BLaER1 (cell line): ENCODE measurements around the gene KCNK3.
"Not testable (repeated sequence)": the region's sequence is repeated elsewhere in the genome, so short reads cannot be mapped to it uniquely, and the experiment has no call there.

Source experiments
- H3K27ac ChIP-seq: shearing (Covaris generic); formaldehyde crosslinking; 2 replicates; pipeline ENCODE4 v1.8.1; 2022
- H3K27me3 ChIP-seq: shearing (Covaris generic); formaldehyde crosslinking; 2 replicates; pipeline ENCODE4 v1.8.1; 2022
- H3K36me3 ChIP-seq: shearing (Covaris generic); formaldehyde crosslinking; 2 replicates; pipeline ENCODE4 v1.8.1; 2022
- H3K4me1 ChIP-seq: shearing (Covaris generic); formaldehyde crosslinking; 2 replicates; pipeline ENCODE4 v1.8.1; 2022
- H3K4me2 ChIP-seq: shearing (Covaris generic); formaldehyde crosslinking; 2 replicates; pipeline ENCODE4 v1.8.1; 2022
- H3K4me3 ChIP-seq: shearing (Covaris generic); formaldehyde crosslinking; 2 replicates; pipeline ENCODE4 v1.8.1; 2022
- H3K9ac ChIP-seq: shearing (Covaris generic); formaldehyde crosslinking; 2 replicates; pipeline ENCODE4 v1.8.1; 2022
- H3K9me3 ChIP-seq: shearing (Covaris generic); formaldehyde crosslinking; 2 replicates; pipeline ENCODE4 v1.8.1; 2022
- H4K20me1 ChIP-seq: shearing (Covaris generic); formaldehyde crosslinking; 2 replicates; pipeline ENCODE4 v1.8.1; 2022
- Cebpa-rat ChIP-seq: shearing (Covaris generic); IDR thresholded peaks from 2 replicates; pipeline ENCODE4 v1.8.1; 2022

The KCNK3 gene

DNA sequence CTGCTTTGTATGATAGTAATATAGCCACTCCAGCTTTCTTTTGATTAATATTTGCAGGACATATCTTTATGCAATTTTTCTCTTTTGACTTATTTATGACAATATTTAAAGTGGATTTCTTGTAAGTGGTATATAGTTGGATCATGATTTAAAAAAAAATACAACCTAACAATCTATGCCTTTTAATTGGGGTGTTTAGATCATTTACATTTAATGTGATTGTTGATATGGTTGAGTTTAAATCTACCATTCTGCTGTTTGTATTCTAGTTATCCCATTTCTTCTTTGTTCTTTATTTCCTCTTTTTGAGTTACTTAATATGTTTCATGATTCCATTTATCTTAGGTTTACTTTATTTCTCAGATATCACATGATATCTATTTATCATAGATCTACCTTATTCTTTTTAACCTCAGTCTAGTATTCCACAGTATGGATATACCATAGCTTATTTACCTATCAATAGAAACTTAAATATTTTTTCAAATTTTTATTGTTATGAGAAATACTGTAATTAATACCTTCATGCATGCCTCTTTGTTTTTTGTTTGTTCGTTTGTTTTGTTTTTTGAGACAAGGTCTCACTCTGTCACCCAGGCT, 32.1 kb upstream of the KCNK3 start:
- Histone ChIP-seq H3K4me1 (peaks cover under 1% of the 10 kb centered on the region), H3K4me3 (no peak overlapping the region), H3K9me3 (peaks cover 42% of the 10 kb centered on the region), H3K9ac (no peak overlapping the region), H3K27me3 (no peaks in the 10 kb centered on the region), H3K27ac (no peak overlapping the region), H3K4me2 (no peak overlapping the region), H4K20me1 (no peaks in the 10 kb centered on the region), H3K36me3 (no peaks in the 10 kb centered on the region)
- TF ChIP-seq Cebpa-rat = no peak

DNA sequence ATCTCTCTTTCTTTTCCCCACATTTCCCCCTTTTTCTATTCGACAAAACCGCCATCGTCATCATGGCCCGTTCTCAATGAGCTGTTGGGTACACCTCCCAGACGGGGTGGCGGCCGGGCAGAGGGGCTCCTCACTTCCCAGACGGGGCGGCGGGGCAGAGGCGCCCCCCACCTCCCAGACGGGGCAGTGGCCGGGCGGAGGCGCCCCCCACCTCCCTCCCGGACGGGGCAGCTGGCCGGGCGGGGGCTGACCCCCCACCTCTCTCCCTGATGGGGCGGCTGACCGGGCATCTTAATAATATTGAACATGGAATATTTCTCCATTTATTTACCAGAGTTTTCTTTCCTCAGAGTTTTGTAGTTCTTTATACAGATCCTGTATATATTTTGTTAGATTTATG, 27.2 kb upstream of the KCNK3 start:
- not testable (repeated sequence) for H3K9me3 ChIP-seq, H3K36me3 ChIP-seq, H3K27me3 ChIP-seq, H3K4me1 ChIP-seq, H3K4me2 ChIP-seq, H3K27ac ChIP-seq, H3K4me3 ChIP-seq, H3K9ac ChIP-seq, H4K20me1 ChIP-seq

DNA sequence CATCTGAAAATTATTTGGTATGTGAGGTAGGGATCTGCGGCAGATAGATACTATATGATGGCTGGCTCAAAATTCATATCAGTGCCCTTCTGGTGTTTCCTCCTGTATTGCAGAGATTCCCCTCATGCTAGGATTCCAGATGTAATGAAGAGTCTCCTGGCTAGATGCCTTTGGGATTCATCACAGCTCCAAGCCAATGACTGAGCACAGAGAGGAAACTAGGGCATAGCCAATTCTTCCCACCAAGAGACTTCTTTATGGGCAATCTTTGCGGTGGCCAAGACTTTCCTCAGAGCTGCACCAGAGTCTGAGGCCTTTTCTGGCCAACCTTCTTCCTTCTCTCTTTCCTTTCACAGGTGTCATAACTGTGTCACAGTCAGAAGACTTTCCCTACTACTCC, 25.9 kb upstream of the KCNK3 start:
- H3K36me3 ChIP-seq = no peaks in the 10 kb centered on the region
- H3K27ac ChIP-seq = no peak overlapping the region
- no peaks in the 10 kb centered on the region for H4K20me1 ChIP-seq
- no peak overlapping the region for H3K4me2 ChIP-seq
- peaks cover 12% of the 10 kb centered on the region; the same call in 1 of the 2 replicates for H3K4me1 ChIP-seq
- no peak overlapping the region for H3K9ac ChIP-seq
- no peak overlapping the region for H3K4me3 ChIP-seq
- H3K9me3 ChIP-seq = no peaks in the 10 kb centered on the region
- H3K27me3 ChIP-seq = no peaks in the 10 kb centered on the region
- TF ChIP-seq Cebpa-rat = no peak

DNA sequence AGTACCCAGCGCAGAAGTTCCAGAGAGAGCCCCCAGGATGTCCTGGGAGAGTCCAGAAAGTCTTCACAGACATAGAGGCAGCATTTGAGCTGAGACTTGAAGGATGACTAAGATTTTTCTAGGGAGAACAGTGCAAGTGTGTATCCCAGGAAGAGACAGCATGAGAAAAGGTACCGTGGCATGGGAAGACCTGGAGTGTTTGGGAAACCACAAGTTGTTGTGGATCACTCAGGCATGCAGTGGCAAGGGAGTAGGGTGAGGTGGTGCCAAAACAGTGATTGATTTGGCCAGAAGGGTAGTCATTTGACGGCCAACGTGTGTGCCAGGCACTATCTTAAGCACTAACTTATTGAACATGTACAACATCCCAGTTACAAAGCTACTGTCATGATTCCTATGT, 24.5 kb upstream of the KCNK3 start:
- no peak overlapping the region for H3K4me3 ChIP-seq

DNA sequence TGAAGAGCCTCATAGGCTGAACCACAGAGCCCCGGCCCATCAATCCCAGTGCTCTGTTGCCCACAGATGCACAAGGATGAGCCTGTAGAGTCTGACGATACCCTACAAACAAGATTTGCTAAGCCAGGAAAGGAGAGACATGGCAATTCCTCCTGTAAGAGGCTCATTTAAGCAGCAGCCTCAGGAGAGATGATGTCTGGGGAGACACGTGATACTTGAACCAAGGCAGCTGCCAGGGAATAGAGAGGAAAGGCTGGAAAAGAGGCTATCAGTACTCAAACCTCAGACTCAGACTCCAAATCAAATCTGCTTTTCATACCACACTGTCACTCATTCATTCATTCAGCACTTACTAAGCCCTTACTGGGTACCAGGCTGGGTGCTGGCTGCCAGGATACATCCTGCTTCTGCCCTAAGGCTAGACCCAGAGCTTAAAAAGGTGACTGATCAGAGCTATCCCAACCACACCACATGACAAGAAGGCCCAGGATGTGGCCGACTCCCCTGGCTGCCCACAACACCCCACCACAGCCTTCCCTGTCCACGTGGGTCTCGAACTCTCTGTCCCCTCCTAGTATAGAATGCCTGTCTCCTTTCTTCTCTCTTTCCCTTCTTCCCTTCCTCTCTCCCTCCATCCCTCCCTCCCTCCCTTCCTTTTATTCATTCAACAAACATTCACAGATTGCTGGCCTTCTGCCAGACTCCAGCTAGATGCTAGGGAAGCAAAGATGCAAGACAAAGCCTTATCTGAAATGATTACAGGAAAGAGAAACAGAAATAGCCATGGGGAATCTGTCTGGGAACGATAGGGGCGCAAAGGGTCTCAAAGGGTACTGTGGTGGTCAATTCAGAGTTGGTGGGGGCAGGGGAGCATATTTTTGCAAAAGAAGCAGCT, 23.4 kb upstream of the KCNK3 start:
- H3K27ac ChIP-seq = no peak overlapping the region
- H3K9me3 ChIP-seq = no peaks in the 10 kb centered on the region
- no peak overlapping the region for H3K9ac ChIP-seq
- peaks cover 12% of the 10 kb centered on the region; the same call in 1 of the 2 replicates for H3K4me1 ChIP-seq
- H3K27me3 ChIP-seq = no peaks in the 10 kb centered on the region
- no peaks in the 10 kb centered on the region for H4K20me1 ChIP-seq
- no peak overlapping the region for H3K4me3 ChIP-seq
- no peak for TF ChIP-seq Cebpa-rat
- no peaks in the 10 kb centered on the region for H3K36me3 ChIP-seq
- H3K4me2 ChIP-seq = no peak overlapping the region

More for the DNA sequence above, 24.5 kb upstream of the KCNK3 start:
- Histone ChIP-seq H4K20me1 (no peaks in the 10 kb centered on the region), H3K27me3 (no peaks in the 10 kb centered on the region), H3K4me1 (peaks cover 12% of the 10 kb centered on the region; the same call in 1 of the 2 replicates), H3K36me3 (no peaks in the 10 kb centered on the region), H3K4me2 (no peak overlapping the region), H3K9ac (no peak overlapping the region), H3K27ac (no peak overlapping the region), H3K9me3 (no peaks in the 10 kb centered on the region)
- no peak for TF ChIP-seq Cebpa-rat

DNA sequence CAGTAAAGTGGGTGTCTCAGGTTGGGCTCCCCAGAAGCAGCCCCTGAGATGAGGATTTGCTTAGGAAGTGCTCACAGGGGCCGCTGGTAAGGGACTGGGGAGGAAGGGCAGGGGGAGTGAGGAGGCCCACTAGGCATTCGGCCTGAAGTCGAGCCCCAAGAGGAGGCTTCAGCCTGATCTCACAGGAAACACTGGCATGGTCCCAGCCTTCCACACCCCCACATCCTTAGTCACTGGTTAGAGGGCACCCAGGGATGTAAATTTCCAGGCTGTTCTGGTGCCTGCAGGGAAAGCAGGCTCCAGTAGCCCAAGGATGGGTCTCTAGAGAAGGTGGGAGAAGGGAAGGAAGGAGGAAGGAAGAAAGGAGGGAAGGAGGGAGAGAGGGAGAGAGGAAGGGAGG, 22.4 kb upstream of the KCNK3 start:
- peaks cover 12% of the 10 kb centered on the region; the same call in 1 of the 2 replicates for H3K4me1 ChIP-seq
- H3K27ac ChIP-seq = no peak overlapping the region
- H3K27me3 ChIP-seq = no peaks in the 10 kb centered on the region
- no peaks in the 10 kb centered on the region for H4K20me1 ChIP-seq
- TF ChIP-seq Cebpa-rat = no peak
- H3K9ac ChIP-seq = no peak overlapping the region
- no peak overlapping the region for H3K4me2 ChIP-seq
- H3K36me3 ChIP-seq = no peaks in the 10 kb centered on the region
- H3K9me3 ChIP-seq = no peaks in the 10 kb centered on the region
- H3K4me3 ChIP-seq = no peak overlapping the region

DNA sequence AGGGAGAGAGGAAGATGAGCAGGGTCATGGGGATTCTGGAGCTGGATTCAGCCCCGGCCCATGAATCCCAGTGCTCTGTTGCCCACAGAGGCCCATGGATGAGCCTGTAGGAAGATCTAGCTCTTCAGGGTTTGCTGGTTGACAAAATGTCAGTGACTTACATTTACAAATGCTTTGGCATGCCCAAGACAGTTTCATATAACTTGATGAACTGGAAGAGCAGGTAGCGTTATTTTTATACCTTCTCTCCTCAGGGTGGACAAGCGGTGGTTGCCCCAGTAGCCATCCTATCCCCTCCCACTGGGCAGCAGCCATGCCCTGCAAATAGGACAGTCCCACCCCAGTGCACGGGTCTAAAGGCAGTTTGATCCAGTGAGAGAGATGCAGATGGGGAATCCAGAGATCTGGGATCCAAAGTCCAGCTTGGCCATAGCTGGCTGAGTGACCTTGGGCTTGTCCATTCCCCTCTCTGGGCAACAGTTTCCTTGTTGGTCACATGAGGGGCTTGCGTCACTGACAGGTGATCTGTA, 21.5 kb upstream of the KCNK3 start:
- peaks cover 12% of the 10 kb centered on the region; the same call in 1 of the 2 replicates for H3K4me1 ChIP-seq
- H3K27ac ChIP-seq = no peak overlapping the region
- no peak for TF ChIP-seq Cebpa-rat
- no peaks in the 10 kb centered on the region for H3K27me3 ChIP-seq
- no peaks in the 10 kb centered on the region for H4K20me1 ChIP-seq
- no peaks in the 10 kb centered on the region for H3K36me3 ChIP-seq
- no peak overlapping the region for H3K9ac ChIP-seq
- H3K4me2 ChIP-seq = no peak overlapping the region
- no peak overlapping the region for H3K4me3 ChIP-seq
- H3K9me3 ChIP-seq = no peaks in the 10 kb centered on the region

DNA sequence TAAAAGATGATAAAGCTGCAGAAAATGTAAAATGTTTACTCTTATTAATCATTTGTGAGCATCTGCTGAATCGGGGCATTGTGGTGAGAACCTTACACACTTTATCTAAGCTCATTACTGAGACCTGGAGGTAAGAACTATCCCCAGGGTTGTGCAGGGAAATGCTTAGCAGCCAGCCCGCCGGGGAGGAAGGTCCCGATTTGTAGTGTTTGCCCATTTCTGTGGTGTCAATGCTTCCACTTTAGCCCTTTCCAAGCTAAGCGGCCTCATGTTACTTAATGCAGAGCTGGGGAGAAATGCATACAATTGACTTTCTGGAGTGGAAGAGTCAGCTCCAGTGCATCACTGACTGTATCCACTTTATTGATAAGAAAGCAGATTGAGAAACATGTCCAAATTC, 20.8 kb upstream of the KCNK3 start:
- Histone ChIP-seq H3K4me3 (no peak overlapping the region), H3K4me1 (peaks cover 12% of the 10 kb centered on the region; the same call in 1 of the 2 replicates), H3K27me3 (no peaks in the 10 kb centered on the region), H3K9ac (no peak overlapping the region), H3K27ac (no peak overlapping the region), H4K20me1 (no peaks in the 10 kb centered on the region), H3K36me3 (no peaks in the 10 kb centered on the region), H3K4me2 (no peak overlapping the region), H3K9me3 (no peaks in the 10 kb centered on the region)
- TF ChIP-seq Cebpa-rat = no peak

DNA sequence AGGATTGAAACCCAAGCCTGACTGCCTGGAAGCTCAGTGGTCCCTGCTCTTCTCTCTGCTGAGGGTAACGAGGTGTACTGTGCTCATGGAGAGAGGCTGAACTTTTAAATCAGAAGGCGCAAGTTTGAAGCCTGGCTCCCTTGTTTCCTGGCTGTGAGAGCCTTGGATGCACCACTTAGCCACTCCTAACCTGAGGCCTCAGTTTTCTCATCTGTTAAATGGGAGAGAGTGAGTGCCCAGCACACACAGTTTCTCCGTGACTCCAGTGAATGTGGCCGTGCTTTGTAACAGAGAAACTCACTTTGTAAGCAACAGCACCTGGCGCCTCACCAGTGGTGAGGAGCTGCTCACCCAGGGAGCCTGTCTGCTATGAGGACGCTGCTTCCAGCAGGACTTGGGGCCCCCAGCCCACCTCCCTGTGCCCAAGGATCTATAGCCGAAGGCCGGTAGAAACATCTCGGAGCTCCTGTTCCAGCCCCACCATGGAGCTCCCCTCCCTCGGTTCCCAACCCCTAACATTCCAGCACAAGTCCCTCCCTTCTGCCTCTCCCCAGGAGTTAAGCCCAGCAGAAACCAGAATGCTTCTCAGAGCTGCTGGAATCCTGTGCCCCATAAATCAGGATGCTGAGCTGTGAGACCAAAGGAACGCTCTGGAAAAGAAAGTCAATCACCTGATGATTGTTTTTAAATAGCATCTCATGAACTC, 20.3 kb upstream of the KCNK3 start:
- no peaks in the 10 kb centered on the region for H3K36me3 ChIP-seq
- peaks cover 2% of the 10 kb centered on the region for H3K9me3 ChIP-seq
- no peak overlapping the region for H3K4me2 ChIP-seq
- no peaks in the 10 kb centered on the region for H3K27me3 ChIP-seq
- no peak overlapping the region for H3K9ac ChIP-seq
- H3K4me3 ChIP-seq = no peak overlapping the region
- H3K4me1 ChIP-seq = peaks cover 12% of the 10 kb centered on the region; the same call in 1 of the 2 replicates
- H4K20me1 ChIP-seq = no peaks in the 10 kb centered on the region
- TF ChIP-seq Cebpa-rat = no peak
- no peak overlapping the region for H3K27ac ChIP-seq
